Measurements from ENCODE around the gene ACBD6.

ACBD6 gene

GRCh38 chr1:180243517-180244221 lies 258.7 kb downstream of the ACBD6 start:
- Mint-ChIP-seq H3K9me3 (no peaks in the 10 kb centered on the region), H3K4me1 (no peaks in the 10 kb centered on the region), H3K36me3 (no peaks in the 10 kb centered on the region), H3K27me3 (peaks cover 72% of the 10 kb centered on the region), H3K4me3 (no peak overlapping the region), H3K27ac (no peak overlapping the region)
- ATAC-seq, result no peak

DNA sequence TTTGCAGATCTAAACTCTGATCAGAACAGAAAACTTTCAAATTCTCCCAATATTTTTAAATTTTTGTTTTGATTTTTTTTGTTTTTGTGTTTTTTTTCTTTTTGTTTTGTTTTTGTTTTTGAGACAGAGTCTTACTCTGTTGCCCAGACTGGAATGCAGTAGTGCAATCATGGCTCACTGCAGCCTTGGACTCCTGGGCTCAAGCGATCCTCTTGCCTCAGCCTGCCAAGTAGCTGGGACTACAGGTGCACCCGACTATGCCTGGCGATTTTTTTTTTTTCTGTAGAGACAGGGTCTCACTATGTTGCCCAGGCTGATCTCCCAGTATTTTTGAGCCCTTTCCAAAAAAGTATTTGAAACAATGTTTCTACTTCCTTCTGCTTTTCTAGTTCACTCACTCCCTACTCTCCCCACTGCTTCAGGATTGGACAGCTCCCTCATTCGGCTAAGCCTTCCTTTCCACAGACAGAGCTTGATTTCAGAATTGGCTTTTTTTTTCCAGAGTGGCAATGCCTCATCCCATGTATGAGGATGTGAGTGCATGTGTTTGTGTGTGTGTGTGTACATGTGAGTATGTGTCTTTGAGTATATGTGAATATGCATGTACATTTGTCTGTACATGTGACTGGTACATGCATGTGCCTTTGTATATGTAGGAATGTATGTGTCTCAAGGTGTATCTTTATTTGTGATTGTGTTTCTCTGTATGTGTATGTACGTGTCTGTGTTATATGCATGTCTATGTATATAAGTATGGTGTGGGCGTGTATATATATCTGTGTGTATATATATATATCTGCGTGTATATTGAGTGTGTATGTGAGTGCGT lies 260.4 kb downstream of the ACBD6 start:
- Mint-ChIP-seq H3K4me1 (no peaks in the 10 kb centered on the region), H3K9me3 (no peaks in the 10 kb centered on the region), H3K27me3 (peaks cover 88% of the 10 kb centered on the region), H3K4me3 (no peak overlapping the region), H3K36me3 (no peaks in the 10 kb centered on the region), H3K27ac (no peak overlapping the region)
- ATAC-seq, result no peak

GRCh38 chr1:180239145-180240096 lies 263.0 kb downstream of the ACBD6 start:
- Mint-ChIP-seq H3K27ac (no peak overlapping the region), H3K4me3 (no peak overlapping the region), H3K9me3 (no peaks in the 10 kb centered on the region), H3K27me3 (peaks cover 90% of the 10 kb centered on the region), H3K4me1 (peaks cover 19% of the 10 kb centered on the region), H3K36me3 (no peaks in the 10 kb centered on the region)
- no peak for ATAC-seq

DNA sequence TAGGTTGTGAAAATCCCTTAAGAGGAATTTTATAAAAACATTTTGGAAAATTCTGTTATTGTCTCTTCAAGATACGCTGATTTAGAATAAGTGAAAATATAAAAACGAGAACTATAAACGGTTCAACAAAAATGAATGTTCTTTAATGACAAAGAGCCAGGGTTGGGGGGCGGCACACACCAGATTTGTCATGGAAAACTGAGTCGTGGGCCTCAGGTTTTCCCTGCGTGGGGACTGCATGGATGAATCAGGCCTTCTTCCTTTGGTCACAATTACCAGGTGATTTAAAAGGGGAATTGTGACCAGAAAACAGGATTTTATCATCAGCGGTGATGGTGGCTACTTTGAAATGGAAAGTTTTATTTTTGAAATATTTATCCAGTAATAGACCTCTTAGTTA lies 263.7 kb downstream of the ACBD6 start:
- Mint-ChIP-seq H3K27ac (no peak overlapping the region), H3K9me3 (no peaks in the 10 kb centered on the region), H3K4me3 (no peak overlapping the region), H3K36me3 (no peaks in the 10 kb centered on the region), H3K27me3 (peaks cover 97% of the 10 kb centered on the region), H3K4me1 (peaks cover 25% of the 10 kb centered on the region)
- no peak for ATAC-seq
